Progenitor cell of endocrine pancreas (in vitro differentiated cells): ENCODE results near the gene ULBP3. TPM values are rescaled to one million over a fixed set of nuclear protein-coding genes. Genes with fewer than 3 reads are reported as not detected.
A peak's percentile ranks its signal among the peaks of the same experiment; 100 is the strongest.

Experiments used
- DNase-seq: peaks from one replicate; pipeline ENCODE4 v3.0.0; 2021; ENCODE audit warnings: low spot score; ENCODE audit not compliant: unreplicated experiment
- H3K27ac Mint-ChIP-seq: 2 replicates; pipeline ENCODE4 v1.8.0; 2021; ENCODE audit warnings: mild to moderate bottlenecking, moderate library complexity, mixed read lengths
- H3K27me3 Mint-ChIP-seq: 2 replicates; pipeline ENCODE4 v1.8.0; 2021; ENCODE audit warnings: mixed read lengths
- H3K36me3 Mint-ChIP-seq: 2 replicates; pipeline ENCODE4 v1.8.0; 2022; ENCODE audit warnings: mixed read lengths; ENCODE audit not compliant: insufficient read depth
- H3K4me1 Mint-ChIP-seq: 2 replicates; pipeline ENCODE4 v1.8.0; 2021; ENCODE audit warnings: low read depth, mixed read lengths
- H3K4me3 Mint-ChIP-seq: 2 replicates; pipeline ENCODE4 v1.8.0; 2021; ENCODE audit warnings: low read depth, mild to moderate bottlenecking, moderate library complexity, mixed read lengths
- H3K9me3 Mint-ChIP-seq: 2 replicates; pipeline ENCODE4 v1.8.0; 2021; ENCODE audit warnings: low read depth, mixed read lengths
- long read RNA-seq: library from polyadenylated mRNA; unstranded; transcript quantifications from one replicate; pipeline ENCODE4 v2.0.0, GENCODE V29; 2020
- total RNA-seq: library from RNA; stranded (reverse); gene quantifications from 2 replicates; pipeline ENCODE4 v1.2.1, GENCODE V29; 2021
- TF ChIP-seq, protein P1 (sequence below): fragments of 200-600 bp; sonication (generic); IDR thresholded peaks from one replicate; pipeline ENCODE4 v1.5.0; 2021; ENCODE audit warnings: antibody characterized with exemption, mild to moderate bottlenecking; ENCODE audit not compliant: unreplicated experiment

Gene ULBP3
- 16.2 TPM in 2 replicates for total RNA-seq
- long read RNA-seq, transcript ULBP3-201 (5 exons, 988 nt), result major isoform, 36 of 38 reads
- long read RNA-seq, partial matches to known transcripts, result 0 of 38 reads
- long read RNA-seq, other reads (novel, unspliced or antisense), result 2 of 38 reads

DNA sequence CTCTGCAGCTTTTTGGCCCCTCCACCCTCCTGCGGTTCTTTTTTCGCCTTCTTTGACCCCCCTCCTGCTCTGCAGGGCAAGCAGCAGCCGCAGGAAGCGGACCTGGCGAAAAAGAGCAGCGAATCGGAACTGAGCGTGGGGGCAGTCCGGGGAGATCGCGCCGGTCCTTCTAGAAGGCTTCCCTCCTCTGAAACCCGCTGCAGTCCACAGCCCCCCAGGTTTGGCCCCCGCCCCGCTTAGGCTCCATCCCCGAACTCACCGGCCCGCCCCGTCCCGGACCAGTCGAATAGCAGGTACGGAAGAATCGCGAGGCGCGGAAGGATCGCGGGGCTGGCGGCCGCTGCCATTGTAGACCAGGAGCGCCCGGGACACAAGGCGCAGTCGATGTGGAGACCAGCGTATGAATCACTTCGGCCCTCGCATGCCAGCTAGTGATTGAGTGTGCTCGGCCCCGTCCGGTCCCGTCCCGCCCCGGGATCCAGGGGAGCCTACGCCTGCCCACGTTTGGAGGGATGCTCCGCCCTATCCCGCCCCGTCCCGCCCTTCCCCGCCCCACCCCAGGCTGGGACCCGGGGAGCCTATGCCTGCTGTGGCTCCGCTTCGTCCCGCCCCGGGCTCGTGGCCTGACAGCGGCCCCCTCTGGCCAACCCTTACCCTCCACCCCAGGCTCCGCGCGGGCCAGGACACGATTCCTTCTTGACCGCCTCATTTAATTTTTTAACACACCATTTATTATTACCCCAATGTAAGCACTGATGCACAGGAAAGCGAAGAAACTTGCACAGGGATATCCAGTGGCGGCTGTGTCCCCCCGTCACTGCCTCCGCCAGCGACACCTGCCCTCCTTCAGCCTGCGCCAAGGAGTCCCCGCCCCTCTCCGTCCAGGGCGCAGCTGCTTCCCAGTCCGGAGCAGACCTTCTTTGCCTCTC lies at the start of gene ULBP3:
ULBP3 (minus strand) TSS at position 402 of the 929 bp plus-strand sequence; CDS start at position 347, 55 bp downstream.
- TF ChIP-seq, protein P1, sequence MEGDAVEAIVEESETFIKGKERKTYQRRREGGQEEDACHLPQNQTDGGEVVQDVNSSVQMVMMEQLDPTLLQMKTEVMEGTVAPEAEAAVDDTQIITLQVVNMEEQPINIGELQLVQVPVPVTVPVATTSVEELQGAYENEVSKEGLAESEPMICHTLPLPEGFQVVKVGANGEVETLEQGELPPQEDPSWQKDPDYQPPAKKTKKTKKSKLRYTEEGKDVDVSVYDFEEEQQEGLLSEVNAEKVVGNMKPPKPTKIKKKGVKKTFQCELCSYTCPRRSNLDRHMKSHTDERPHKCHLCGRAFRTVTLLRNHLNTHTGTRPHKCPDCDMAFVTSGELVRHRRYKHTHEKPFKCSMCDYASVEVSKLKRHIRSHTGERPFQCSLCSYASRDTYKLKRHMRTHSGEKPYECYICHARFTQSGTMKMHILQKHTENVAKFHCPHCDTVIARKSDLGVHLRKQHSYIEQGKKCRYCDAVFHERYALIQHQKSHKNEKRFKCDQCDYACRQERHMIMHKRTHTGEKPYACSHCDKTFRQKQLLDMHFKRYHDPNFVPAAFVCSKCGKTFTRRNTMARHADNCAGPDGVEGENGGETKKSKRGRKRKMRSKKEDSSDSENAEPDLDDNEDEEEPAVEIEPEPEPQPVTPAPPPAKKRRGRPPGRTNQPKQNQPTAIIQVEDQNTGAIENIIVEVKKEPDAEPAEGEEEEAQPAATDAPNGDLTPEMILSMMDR, result peak; percentile 66
- peak; percentile 85 for DNase-seq
- H3K4me1 Mint-ChIP-seq, result peaks cover 3% of the 10 kb centered on the region
- peak within 1 kb of the TSS; percentile 92 for H3K4me3 Mint-ChIP-seq
- peaks cover 6% of the 10 kb centered on the region for H3K27me3 Mint-ChIP-seq
- peaks cover 6% of the 10 kb centered on the region for H3K36me3 Mint-ChIP-seq
- H3K27ac Mint-ChIP-seq, result peak within 1 kb of the TSS; percentile 92
- H3K9me3 Mint-ChIP-seq, result no peaks in the 10 kb centered on the region

DNA sequence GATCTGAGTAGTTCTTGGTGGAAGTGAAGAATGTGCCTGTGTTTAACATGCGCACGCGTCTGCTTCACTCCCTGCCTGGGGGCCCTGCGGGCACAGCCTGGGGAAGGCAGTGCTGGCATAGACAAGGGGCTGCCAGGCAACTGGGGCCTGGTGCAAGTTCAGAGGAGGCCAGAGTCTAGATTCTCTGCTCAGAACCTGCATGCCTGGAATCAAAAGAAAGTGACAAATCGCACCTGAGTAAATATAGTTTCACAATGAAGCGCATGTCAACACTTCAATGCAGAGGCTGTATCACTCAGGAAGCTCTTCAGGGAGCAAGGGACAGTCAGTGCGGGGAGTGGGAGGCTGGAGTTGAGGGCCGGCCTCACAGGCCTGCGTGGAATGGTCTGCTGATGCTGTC lies 49.7 kb upstream of the ULBP3 start:
- Mint-ChIP-seq H3K36me3 (no peaks in the 10 kb centered on the region), H3K27me3 (peaks cover 9% of the 10 kb centered on the region), H3K4me3 (no peak overlapping the region), H3K4me1 (peaks cover 13% of the 10 kb centered on the region), H3K27ac (no peak overlapping the region), H3K9me3 (peaks cover 4% of the 10 kb centered on the region)
- TF ChIP-seq, protein P1, result no peak
- no peak for DNase-seq

DNA sequence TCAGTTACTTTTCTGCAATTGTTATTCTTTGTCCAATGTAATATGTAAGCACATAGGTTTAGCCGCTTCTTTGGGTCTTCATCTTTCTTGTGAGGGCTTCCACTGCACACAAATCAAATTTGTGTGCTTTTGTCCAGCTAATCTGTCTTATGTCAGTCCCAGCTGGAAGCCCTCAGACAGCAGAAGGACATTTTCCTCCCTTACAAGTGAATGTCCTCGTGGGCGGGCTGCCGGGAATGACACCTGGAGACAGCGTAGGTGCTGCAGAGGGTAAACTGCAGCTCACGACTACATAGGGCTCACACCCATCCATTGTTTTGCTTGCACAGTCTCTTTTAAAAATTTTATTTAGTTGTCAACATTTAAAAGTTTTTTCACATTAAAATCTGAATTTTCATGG lies 49.3 kb upstream of the ULBP3 start:
- H3K4me1 Mint-ChIP-seq, result peaks cover 13% of the 10 kb centered on the region
- peaks cover 9% of the 10 kb centered on the region for H3K27me3 Mint-ChIP-seq
- no peak for DNase-seq
- no peaks in the 10 kb centered on the region for H3K36me3 Mint-ChIP-seq
- H3K27ac Mint-ChIP-seq, result no peak overlapping the region
- TF ChIP-seq, protein P1, result no peak
- H3K4me3 Mint-ChIP-seq, result no peak overlapping the region
- peaks cover 4% of the 10 kb centered on the region for H3K9me3 Mint-ChIP-seq

DNA sequence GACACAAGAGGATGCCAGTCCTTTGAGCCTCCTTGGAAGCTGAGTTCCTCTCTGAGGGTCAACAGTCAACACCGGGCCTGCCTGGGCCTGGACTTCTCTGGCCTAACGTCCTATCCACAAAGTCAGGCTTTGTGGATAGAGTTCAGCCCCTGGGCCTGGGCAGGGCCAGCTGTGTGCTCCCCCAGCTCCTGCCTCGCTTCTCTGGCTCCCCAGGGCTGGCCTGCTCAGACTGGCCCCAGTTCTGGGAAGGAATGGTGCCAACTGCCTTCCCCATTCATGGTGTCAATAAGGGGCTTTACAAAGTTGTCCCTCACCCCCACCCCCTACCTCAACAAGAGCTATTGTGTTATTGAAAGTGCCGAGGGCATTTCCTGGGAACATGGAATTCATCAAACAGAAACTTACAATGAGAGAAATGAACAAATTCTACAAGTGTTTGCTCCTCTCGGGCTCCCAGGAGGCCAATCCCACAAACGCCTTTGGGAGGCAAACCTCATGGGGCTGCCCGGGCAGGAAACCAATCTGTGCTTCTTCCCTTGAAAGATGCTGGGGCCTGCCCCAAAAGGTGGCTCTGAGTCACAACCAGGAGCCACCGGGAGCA lies 47.4 kb upstream of the ULBP3 start:
- H3K27ac Mint-ChIP-seq, result no peak overlapping the region
- H3K9me3 Mint-ChIP-seq, result peaks cover 4% of the 10 kb centered on the region
- TF ChIP-seq, protein P1, result no peak
- no peaks in the 10 kb centered on the region for H3K36me3 Mint-ChIP-seq
- peaks cover 7% of the 10 kb centered on the region for H3K27me3 Mint-ChIP-seq
- no peak overlapping the region for H3K4me3 Mint-ChIP-seq
- H3K4me1 Mint-ChIP-seq, result peaks cover 13% of the 10 kb centered on the region
- no peak for DNase-seq

DNA sequence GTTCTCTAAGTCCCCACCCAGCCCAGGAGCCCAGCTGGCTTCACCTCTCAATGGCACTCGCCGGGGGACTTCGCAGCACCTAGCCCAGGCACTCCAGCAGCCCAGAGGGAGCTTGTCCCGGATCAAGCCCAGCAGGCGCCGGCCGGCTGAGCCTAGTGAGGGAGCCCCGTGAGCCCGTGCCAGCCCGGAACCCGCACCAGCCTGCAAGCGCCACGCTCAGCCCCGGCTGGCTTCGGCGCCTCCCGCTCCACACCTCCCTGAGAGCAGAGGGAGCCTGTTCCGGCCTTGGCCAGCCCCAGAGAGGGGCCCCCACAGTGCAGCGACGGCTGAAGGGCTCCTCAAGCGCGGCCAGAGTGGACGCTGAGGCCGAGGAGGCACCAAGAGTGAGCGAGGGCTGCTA lies 46.8 kb upstream of the ULBP3 start:
- Mint-ChIP-seq H3K27me3 (peaks cover 10% of the 10 kb centered on the region), H3K27ac (no peak overlapping the region), H3K4me3 (no peak overlapping the region), H3K9me3 (peaks cover 4% of the 10 kb centered on the region), H3K4me1 (peaks cover 13% of the 10 kb centered on the region), H3K36me3 (no peaks in the 10 kb centered on the region)
- DNase-seq, result no peak
- TF ChIP-seq, protein P1, result no peak
